GM10248 (cell line): ENCODE measurements around the gene MPP4.

Experiments
- CTCF ChIA-PET: fragments of 300-600 bp; sonication (Branson Sonifier 250); formaldehyde crosslinking; extraction: SDS; loops from one replicate; lab custom pipeline; 2021; ENCODE audit warnings: antibody characterized with exemption; lab: Yijun Ruan, JAX
- POLR2A ChIA-PET: fragments of 350-650 bp; sonication (Branson Sonifier 250); formaldehyde crosslinking; extraction: SDS; loops from one replicate; lab custom pipeline; 2020; ENCODE audit warnings: antibody characterized with exemption; lab: Yijun Ruan, JAX
- DNase-seq: peaks from one replicate; pipeline ENCODE4 v3.0.0; 2012; ENCODE audit errors: extremely low spot score
- CTCF ChIP-seq: IDR thresholded peaks from 2 replicates; pipeline ENCODE4 v1.5.1; 2012; ENCODE audit warnings: mild to moderate bottlenecking, low read depth; ENCODE audit errors: extremely low read depth, missing control alignments, control extremely low read depth

Gene MPP4

GRCh38 chr2:201668402-201668910, 30.0 kb downstream of the MPP4 start:
- no peak for TF ChIP-seq CTCF
- CTCF ChIA-PET, result no interaction called here
- no peak for DNase-seq
- POLR2A ChIA-PET, result no interaction called here

GRCh38 chr2:201664334-201664733, 34.1 kb downstream of the MPP4 start:
- CTCF ChIA-PET, result interaction anchor here (1.1 to 1.3 kb wide), 2 partner anchors 10 kb away, joined by 3 read pairs; no protein-coding TSS in a partner anchor
- POLR2A ChIA-PET, result no interaction called here
- no peak for DNase-seq
- TF ChIP-seq CTCF, result no peak

GRCh38 chr2:201661366-201661765, 37.1 kb downstream of the MPP4 start:
- DNase-seq, result no peak
- ChIA-PET CTCF (interaction anchor here (1.3 kb wide), 1 partner anchor 35 kb away, joined by 3 read pairs; no protein-coding TSS in a partner anchor), POLR2A (no interaction called here)
- TF ChIP-seq CTCF, result no peak

GRCh38 chr2:201660293-201660895, 38.0 kb downstream of the MPP4 start:
- DNase-seq, result no peak
- POLR2A ChIA-PET, result no interaction called here
- CTCF ChIA-PET, result interaction anchor here (1.5 kb wide), 1 partner anchor 17 kb away, joined by 4 read pairs; the partner anchor contains the start of gene TMEM237
- no peak for TF ChIP-seq CTCF

- ChIA-PET CTCF (interaction anchor here (1.2 to 1.7 kb wide), 2 partner anchors 9 to 24 kb away, joined by 4 read pairs; no protein-coding TSS in a partner anchor), POLR2A (no interaction called here)
Measured at GRCh38 chr2:201656740-201657139, 41.7 kb downstream of the MPP4 start.

GRCh38 chr2:201656102-201656501, 42.3 kb downstream of the MPP4 start:
- POLR2A ChIA-PET, result no interaction called here
- CTCF ChIA-PET, result no interaction called here
- no peak for TF ChIP-seq CTCF
- DNase-seq, result no peak

More at GRCh38 chr2:201656740-201657139, 41.7 kb downstream of the MPP4 start:
- TF ChIP-seq CTCF, result no peak
- DNase-seq, result no peak
